ENCODE data around the gene ASXL1. TPM values are rescaled to one million over a fixed set of nuclear protein-coding genes. Genes with fewer than 3 reads are reported as not detected.

ASXL1 gene
- total and polyA plus RNA-seq, 10 of the 15 experiments (the other 5 are each of a cell fraction or from before 2014, with no cell fraction given) = 11.0 to 87.6 (median 56.8) TPM

GRCh38 chr20:32435449-32436107, 77.4 kb downstream of the ASXL1 start:
- no peak overlapping the region for H3K27ac ChIP-seq (ENCODE audit: control insufficient read depth, insufficient read depth)
- in situ Hi-C loops (cut with MboI) = no loop called here
- H4K20me1 ChIP-seq (ENCODE audit: control insufficient read depth, insufficient read depth) = no peaks in the 10 kb centered on the region; the same call in 1 of the 2 replicates
- intact Hi-C loops (cut with micrococcal nuclease; ENCODE audit: unreplicated experiment) = no loop called here
- DNase-seq (ENCODE audit: low read depth, low spot score) (no peak), FAIRE-seq (no peak), ATAC-seq (no peak)
- H3K9ac ChIP-seq (ENCODE audit: control insufficient read depth, insufficient read depth, low read length) = no peak overlapping the region
- no peaks in the 10 kb centered on the region for H3K9me3 ChIP-seq (replicated peaks; ENCODE audit: control insufficient read depth, insufficient read depth, low read length)
- no peaks in the 10 kb centered on the region for H3K27me3 ChIP-seq (replicated peaks in 1 of 2; ENCODE audit: control insufficient read depth in 2 of 2, insufficient read depth in 2 of 2, low read length in 1 of 2)
- ChIA-PET SMC1A (ENCODE audit: uncharacterized antibody, unreplicated experiment) (no interaction called here), POLR2A (no interaction called here), CTCF (interaction anchor here (0.5 to 0.6 kb wide), 3 partner anchors 118 to 536 kb away, joined by 3 read pairs; no protein-coding TSS in a partner anchor), RAD21 (ENCODE audit: unreplicated experiment) (no interaction called here)
- no peak overlapping the region for H3K4me2 ChIP-seq (ENCODE audit: control insufficient read depth, insufficient read depth)
- no peaks in the 10 kb centered on the region for H3K4me1 ChIP-seq (ENCODE audit: control insufficient read depth, insufficient read depth, low read length)
- H2AFZ ChIP-seq (ENCODE audit: control insufficient read depth, low read depth, low read length) = no peak overlapping the region
- H3K4me3 ChIP-seq = no peak overlapping the region
- no TSS peak for BruUV-seq (replicated peaks)
- 95% methylated on average over 12 of the region's 12 CpGs for WGBS (ENCODE audit: insufficient coverage, insufficient replicate concordance, low lambda C conversion rate, missing lambda C conversion rate)
- TF ChIP-seq KLF5 (IDR thresholded peaks at IDR 0.05; ENCODE audit: partially characterized antibody) (no peak), RCOR1 (conservative IDR thresholded peaks at IDR 0.05; ENCODE audit: low read depth, low read length) (no peak), SIX5 (IDR thresholded peaks at IDR 0.05; ENCODE audit: low read depth, low read length, severe bottlenecking) (no peak), ZNF274 (IDR thresholded peaks at IDR 0.05; ENCODE audit: insufficient read depth, insufficient read length) (no peak), RAD51 (IDR thresholded peaks at IDR 0.05) (no peak)
- TF ChIP-seq, protein P1, sequence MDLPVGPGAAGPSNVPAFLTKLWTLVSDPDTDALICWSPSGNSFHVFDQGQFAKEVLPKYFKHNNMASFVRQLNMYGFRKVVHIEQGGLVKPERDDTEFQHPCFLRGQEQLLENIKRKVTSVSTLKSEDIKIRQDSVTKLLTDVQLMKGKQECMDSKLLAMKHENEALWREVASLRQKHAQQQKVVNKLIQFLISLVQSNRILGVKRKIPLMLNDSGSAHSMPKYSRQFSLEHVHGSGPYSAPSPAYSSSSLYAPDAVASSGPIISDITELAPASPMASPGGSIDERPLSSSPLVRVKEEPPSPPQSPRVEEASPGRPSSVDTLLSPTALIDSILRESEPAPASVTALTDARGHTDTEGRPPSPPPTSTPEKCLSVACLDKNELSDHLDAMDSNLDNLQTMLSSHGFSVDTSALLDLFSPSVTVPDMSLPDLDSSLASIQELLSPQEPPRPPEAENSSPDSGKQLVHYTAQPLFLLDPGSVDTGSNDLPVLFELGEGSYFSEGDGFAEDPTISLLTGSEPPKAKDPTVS (IDR thresholded peaks at IDR 0.05; ENCODE audit: low read depth, low read length) = no peak
- H3K79me2 ChIP-seq (ENCODE audit: control insufficient read depth, insufficient read depth, low read length) = no peaks in the 10 kb centered on the region
- peaks cover 46 to 64% of the 10 kb centered on the region in 2 experiments for H3K36me3 ChIP-seq (ENCODE audit: control insufficient read depth in 2 of 2, insufficient read depth in 2 of 2, low read length in 1 of 2)
